ENCODE results near the gene IL1RAP. TPM values are rescaled to one million over a fixed set of nuclear protein-coding genes. Genes with fewer than 3 reads are reported as not detected.

IL1RAP gene
- total and polyA plus RNA-seq, 9 of the 15 experiments (the other 6 are each of a cell fraction or from before 2014, with no cell fraction given): 0.23 to 1.8 (median 0.88) TPM

DNA sequence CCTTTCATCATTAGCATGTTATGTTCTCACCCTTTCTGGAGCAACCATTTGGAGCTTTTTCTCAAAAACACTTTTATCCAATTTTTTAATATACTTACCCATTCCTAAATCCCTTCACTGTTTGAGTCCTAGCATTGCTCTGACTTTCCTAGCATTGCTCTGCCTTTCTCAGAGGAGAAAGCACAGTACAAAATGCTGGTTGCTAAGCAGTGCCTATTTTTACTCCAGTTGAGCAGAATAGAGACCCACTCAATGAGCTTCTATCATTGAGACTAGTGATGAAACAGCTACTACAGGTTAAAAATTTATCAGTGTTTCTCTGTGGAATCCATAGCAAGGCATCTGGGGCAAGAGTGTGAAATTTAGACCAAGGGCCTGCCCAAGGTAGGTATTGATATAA is 21.8 kb upstream of the IL1RAP start (continued):
- TF ChIP-seq, protein P1, sequence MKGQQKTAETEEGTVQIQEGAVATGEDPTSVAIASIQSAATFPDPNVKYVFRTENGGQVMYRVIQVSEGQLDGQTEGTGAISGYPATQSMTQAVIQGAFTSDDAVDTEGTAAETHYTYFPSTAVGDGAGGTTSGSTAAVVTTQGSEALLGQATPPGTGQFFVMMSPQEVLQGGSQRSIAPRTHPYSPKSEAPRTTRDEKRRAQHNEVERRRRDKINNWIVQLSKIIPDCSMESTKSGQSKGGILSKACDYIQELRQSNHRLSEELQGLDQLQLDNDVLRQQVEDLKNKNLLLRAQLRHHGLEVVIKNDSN (CRISPR knock-in tag; IDR thresholded peaks at IDR 0.05): no peak
- no peak for TF ChIP-seq IFI16 (CRISPR knock-in tag; IDR thresholded peaks at IDR 0.05)

DNA sequence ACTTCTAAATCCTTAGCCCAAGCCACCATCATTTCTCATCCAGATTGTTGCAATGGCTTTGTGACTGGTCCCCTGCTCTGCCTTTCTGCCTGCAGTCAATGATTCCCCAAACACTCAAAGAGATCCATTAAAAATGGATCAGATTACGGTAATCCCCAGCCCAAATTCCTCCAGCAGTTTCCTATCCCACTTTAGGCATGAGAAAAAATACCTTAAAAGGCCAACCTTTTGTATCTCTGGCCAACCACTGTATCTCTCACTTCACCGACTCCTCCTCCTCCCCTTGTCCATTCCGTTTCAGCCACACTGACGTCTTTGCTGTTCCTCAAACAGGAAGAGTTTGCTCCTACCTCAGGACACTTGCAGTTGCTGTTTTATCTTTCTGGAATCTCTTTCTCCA is 20.9 kb upstream of the IL1RAP start:
- Histone ChIP-seq H3K36me3 (ENCODE audit: control insufficient read depth, insufficient read depth, low read length) (no peaks in the 10 kb centered on the region), H3K4me3 (no peak overlapping the region), H3K27ac (ENCODE audit: extremely low read depth, low read depth, low read length) (no peak overlapping the region), H4K20me1 (replicated peaks; ENCODE audit: control insufficient read depth, insufficient read depth, low read length) (no peaks in the 10 kb centered on the region), H3K27me3 (ENCODE audit: control insufficient read depth in 2 of 2, insufficient read depth in 2 of 2, low read length in 2 of 2) (no peaks in the 10 kb centered on the region), H3K9ac (ENCODE audit: insufficient read depth in 1 of 2, low read depth in 2 of 2, low read length in 2 of 2) (no peak overlapping the region), H3K4me2 (ENCODE audit: insufficient read depth, low read length) (no peak overlapping the region), H3K4me1 (replicated peaks in 1 of 2; ENCODE audit: control insufficient read depth in 2 of 2, insufficient read depth in 2 of 2, low read length in 2 of 2) (no peaks in the 10 kb centered on the region), H2AFZ (ENCODE audit: low read depth, low read length) (no peak overlapping the region), H3K79me2 (ENCODE audit: control insufficient read depth, insufficient read depth, low read length) (no peaks in the 10 kb centered on the region), H3K9me3 (replicated peaks; ENCODE audit: control insufficient read depth, insufficient read depth, low read depth, low read length) (no peaks in the 10 kb centered on the region), H3K9me1 (ENCODE audit: control insufficient read depth, insufficient read depth, low read length) (no peaks in the 10 kb centered on the region)
- DNase-seq (ENCODE audit: extremely low read depth in 1 of 4, low spot score in 3 of 4): no peak
- ChIA-PET POLR2A (no interaction called here), CTCF (ENCODE audit: low intra/inter-chr PET ratio) (no interaction called here)
- in situ Hi-C loops (cut with MboI): no loop called here
- 3% methylated on average over 4 of the region's 4 CpGs for WGBS (ENCODE audit: insufficient coverage, low coverage, missing lambda C conversion rate)
- intact Hi-C loops (cut with micrococcal nuclease): no loop called here
- no peak for ATAC-seq
- FAIRE-seq: no peak
- BruUV-seq (replicated peaks): no TSS peak
- TF ChIP-seq NELFE (IDR thresholded peaks at IDR 0.05; ENCODE audit: insufficient read depth, insufficient read length) (no peak), FOS (IDR thresholded peaks at IDR 0.05; ENCODE audit: extremely low read depth, insufficient read length) (no peak), EWSR1 (IDR thresholded peaks at IDR 0.05; ENCODE audit: borderline replicate concordance, low read depth, partially characterized antibody) (no peak), ZNF274 (IDR thresholded peaks at IDR 0.05; ENCODE audit: borderline replicate concordance, low read depth, low read length) (no peak), GATA2 (CRISPR knock-in tag; IDR thresholded peaks at IDR 0.05) (no peak), FOXM1 (IDR thresholded peaks at IDR 0.05; ENCODE audit: low read depth) (no peak), FOXM1 (CRISPR knock-in tag; IDR thresholded peaks at IDR 0.05; ENCODE audit: low read depth) (no peak), CEBPG (CRISPR knock-in tag; IDR thresholded peaks at IDR 0.05) (no peak), CEBPG (tag; conservative IDR thresholded peaks at IDR 0.05 in 1 of 2, IDR thresholded peaks at IDR 0.05 in 1 of 2) (no peak), TAF9B (IDR thresholded peaks at IDR 0.05; ENCODE audit: partially characterized antibody) (no peak), ZKSCAN8 (CRISPR knock-in tag; IDR thresholded peaks at IDR 0.05) (no peak), CBX3 (IDR thresholded peaks at IDR 0.05; ENCODE audit: borderline replicate concordance in 1 of 2, low read length in 2 of 2) (no peak), ZNF384 (IDR thresholded peaks at IDR 0.05; ENCODE audit: low read depth, low read length) (no peak), FUS (optimal IDR thresholded peaks at IDR 0.05; ENCODE audit: low read depth, low read length) (no peak)
- TF ChIP-seq, protein P2, sequence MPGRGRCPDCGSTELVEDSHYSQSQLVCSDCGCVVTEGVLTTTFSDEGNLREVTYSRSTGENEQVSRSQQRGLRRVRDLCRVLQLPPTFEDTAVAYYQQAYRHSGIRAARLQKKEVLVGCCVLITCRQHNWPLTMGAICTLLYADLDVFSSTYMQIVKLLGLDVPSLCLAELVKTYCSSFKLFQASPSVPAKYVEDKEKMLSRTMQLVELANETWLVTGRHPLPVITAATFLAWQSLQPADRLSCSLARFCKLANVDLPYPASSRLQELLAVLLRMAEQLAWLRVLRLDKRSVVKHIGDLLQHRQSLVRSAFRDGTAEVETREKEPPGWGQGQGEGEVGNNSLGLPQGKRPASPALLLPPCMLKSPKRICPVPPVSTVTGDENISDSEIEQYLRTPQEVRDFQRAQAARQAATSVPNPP (IDR thresholded peaks at IDR 0.05; ENCODE audit: borderline replicate concordance, insufficient read depth, insufficient read length): no peak
- TF ChIP-seq, protein P3, sequence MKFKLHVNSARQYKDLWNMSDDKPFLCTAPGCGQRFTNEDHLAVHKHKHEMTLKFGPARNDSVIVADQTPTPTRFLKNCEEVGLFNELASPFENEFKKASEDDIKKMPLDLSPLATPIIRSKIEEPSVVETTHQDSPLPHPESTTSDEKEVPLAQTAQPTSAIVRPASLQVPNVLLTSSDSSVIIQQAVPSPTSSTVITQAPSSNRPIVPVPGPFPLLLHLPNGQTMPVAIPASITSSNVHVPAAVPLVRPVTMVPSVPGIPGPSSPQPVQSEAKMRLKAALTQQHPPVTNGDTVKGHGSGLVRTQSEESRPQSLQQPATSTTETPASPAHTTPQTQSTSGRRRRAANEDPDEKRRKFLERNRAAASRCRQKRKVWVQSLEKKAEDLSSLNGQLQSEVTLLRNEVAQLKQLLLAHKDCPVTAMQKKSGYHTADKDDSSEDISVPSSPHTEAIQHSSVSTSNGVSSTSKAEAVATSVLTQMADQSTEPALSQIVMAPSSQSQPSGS (CRISPR knock-in tag; IDR thresholded peaks at IDR 0.05): no peak
- TF ChIP-seq, protein P4, sequence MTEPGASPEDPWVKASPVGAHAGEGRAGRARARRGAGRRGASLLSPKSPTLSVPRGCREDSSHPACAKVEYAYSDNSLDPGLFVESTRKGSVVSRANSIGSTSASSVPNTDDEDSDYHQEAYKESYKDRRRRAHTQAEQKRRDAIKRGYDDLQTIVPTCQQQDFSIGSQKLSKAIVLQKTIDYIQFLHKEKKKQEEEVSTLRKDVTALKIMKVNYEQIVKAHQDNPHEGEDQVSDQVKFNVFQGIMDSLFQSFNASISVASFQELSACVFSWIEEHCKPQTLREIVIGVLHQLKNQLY (CRISPR knock-in tag; conservative IDR thresholded peaks at IDR 0.05): no peak
